Progenitor cell of endocrine pancreas (in vitro differentiated cells): ENCODE results near the gene VSTM2B. TPM values are rescaled to one million over a fixed set of nuclear protein-coding genes. Genes with fewer than 3 reads are reported as not detected.

Experiments used
- DNase-seq: peaks from one replicate; pipeline ENCODE4 v3.0.0; 2021; ENCODE audit warnings: low spot score; ENCODE audit not compliant: unreplicated experiment
- H3K27ac Mint-ChIP-seq: 2 replicates; pipeline ENCODE4 v1.8.0; 2021; ENCODE audit warnings: mild to moderate bottlenecking, moderate library complexity, mixed read lengths
- H3K27me3 Mint-ChIP-seq: 2 replicates; pipeline ENCODE4 v1.8.0; 2021; ENCODE audit warnings: mixed read lengths
- H3K36me3 Mint-ChIP-seq: 2 replicates; pipeline ENCODE4 v1.8.0; 2022; ENCODE audit warnings: mixed read lengths; ENCODE audit not compliant: insufficient read depth
- H3K4me1 Mint-ChIP-seq: 2 replicates; pipeline ENCODE4 v1.8.0; 2021; ENCODE audit warnings: low read depth, mixed read lengths
- H3K4me3 Mint-ChIP-seq: 2 replicates; pipeline ENCODE4 v1.8.0; 2021; ENCODE audit warnings: low read depth, mild to moderate bottlenecking, moderate library complexity, mixed read lengths
- H3K9me3 Mint-ChIP-seq: 2 replicates; pipeline ENCODE4 v1.8.0; 2021; ENCODE audit warnings: low read depth, mixed read lengths
- total RNA-seq: library from RNA; stranded (reverse); gene quantifications from 2 replicates; pipeline ENCODE4 v1.2.1, GENCODE V29; 2021
- TF ChIP-seq, protein P1 (sequence below): fragments of 200-600 bp; sonication (generic); IDR thresholded peaks from one replicate; pipeline ENCODE4 v1.5.0; 2021; ENCODE audit warnings: antibody characterized with exemption, mild to moderate bottlenecking; ENCODE audit not compliant: unreplicated experiment

VSTM2B gene
- total RNA-seq, 1 donor from 2014 or later: not detected

DNA sequence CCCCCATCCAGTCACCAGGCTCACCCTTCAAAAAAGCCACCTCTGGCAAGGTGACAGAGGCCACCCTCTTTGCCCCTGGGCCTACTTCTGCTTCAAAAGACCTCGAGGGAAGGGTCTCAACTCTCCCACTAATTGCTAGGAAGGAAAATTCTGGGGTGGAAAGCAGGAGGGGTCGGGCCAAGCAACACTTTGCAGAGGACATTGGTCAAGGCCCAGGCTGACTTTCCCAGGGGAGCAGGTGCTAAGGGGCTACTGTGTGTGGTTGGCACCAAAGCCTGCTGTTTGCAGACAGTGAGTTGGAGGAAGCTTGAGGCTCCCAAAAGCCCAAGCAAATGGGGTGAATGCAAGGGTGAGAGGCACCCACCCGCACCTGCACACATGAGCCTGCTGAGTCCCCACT is 28.6 kb upstream of the VSTM2B start:
- Mint-ChIP-seq H3K9me3 (no peaks in the 10 kb centered on the region), H3K36me3 (no peaks in the 10 kb centered on the region), H3K27me3 (peaks cover 31% of the 10 kb centered on the region), H3K27ac (no peak overlapping the region), H3K4me3 (no peak overlapping the region), H3K4me1 (no peaks in the 10 kb centered on the region)
- TF ChIP-seq, protein P1, sequence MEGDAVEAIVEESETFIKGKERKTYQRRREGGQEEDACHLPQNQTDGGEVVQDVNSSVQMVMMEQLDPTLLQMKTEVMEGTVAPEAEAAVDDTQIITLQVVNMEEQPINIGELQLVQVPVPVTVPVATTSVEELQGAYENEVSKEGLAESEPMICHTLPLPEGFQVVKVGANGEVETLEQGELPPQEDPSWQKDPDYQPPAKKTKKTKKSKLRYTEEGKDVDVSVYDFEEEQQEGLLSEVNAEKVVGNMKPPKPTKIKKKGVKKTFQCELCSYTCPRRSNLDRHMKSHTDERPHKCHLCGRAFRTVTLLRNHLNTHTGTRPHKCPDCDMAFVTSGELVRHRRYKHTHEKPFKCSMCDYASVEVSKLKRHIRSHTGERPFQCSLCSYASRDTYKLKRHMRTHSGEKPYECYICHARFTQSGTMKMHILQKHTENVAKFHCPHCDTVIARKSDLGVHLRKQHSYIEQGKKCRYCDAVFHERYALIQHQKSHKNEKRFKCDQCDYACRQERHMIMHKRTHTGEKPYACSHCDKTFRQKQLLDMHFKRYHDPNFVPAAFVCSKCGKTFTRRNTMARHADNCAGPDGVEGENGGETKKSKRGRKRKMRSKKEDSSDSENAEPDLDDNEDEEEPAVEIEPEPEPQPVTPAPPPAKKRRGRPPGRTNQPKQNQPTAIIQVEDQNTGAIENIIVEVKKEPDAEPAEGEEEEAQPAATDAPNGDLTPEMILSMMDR: no peak
- DNase-seq: no peak

DNA sequence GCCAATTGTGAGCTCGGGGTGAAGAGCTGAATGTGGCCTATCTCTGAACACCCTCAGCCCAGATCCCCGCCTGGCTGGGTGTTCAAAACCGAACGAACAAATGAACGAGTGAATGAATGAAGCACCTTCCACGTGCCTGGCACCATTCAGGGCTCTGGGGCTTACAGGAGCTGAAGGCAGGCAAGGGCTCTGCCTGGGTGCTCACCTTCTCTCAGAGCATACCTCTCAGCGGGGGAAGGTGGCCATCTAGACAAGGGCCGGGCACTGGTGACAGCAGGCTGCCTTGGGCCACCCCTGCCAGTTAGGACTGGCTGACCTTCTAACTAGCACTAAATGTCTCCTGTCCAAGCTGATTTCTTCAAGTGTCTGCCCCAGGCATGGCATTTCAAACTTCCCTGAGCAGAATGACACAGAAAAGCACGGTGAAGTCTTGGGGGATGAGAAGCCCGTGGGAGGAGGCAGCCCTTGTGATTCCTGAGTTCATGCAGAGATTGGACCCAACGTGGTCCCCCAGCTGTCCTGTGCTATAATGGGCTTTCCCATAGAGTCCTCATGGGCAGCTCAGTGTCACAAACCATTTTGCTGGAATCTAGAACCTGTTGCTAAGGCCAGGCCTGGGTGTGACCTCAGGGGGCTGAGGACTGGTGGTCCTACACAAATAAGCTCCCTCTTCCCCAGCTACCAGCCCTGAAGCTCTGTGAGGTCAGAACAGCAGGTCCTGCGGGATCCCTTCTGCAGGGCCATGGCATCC is 27.9 kb upstream of the VSTM2B start:
- TF ChIP-seq, protein P1: no peak
- Mint-ChIP-seq H3K36me3 (no peaks in the 10 kb centered on the region), H3K27ac (no peak overlapping the region), H3K4me1 (no peaks in the 10 kb centered on the region), H3K27me3 (peaks cover 28% of the 10 kb centered on the region), H3K9me3 (no peaks in the 10 kb centered on the region), H3K4me3 (no peak overlapping the region)
- no peak for DNase-seq

DNA sequence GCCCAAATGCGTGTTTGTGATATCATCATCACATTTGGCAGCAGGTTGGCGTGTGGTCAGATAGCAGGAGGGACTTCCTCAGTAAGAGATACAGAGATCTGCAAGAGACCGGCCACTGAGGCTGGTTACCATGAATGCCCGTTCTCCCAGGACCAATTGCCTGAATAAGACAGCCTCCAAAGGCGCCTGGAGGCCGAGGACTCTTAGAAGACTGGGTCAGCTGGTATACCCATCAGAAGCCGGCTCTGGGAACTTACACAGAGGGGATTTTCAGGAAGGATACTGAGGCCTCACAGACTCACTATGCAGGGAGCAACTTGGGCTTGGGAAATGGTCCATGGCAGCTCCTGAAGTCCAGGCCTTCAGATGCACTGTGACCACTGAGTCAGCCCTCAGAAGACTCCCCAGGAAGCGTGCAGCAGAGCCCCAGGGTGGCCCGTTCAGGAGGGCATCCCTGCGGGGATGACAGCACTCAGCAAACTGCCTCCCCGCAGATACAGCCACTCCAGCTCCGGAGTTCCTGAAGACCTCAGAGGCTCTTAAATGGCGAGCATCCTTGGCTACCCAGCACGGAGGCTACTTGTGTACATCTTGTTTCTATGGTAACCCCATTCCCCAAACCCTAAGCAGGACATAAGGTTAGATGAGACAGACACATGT is 26.4 kb upstream of the VSTM2B start:
- TF ChIP-seq, protein P1: no peak
- no peak overlapping the region for H3K27ac Mint-ChIP-seq
- no peak for DNase-seq
- no peak overlapping the region for H3K4me3 Mint-ChIP-seq
- no peaks in the 10 kb centered on the region for H3K9me3 Mint-ChIP-seq
- H3K36me3 Mint-ChIP-seq: no peaks in the 10 kb centered on the region
- H3K4me1 Mint-ChIP-seq: no peaks in the 10 kb centered on the region
- peaks cover 23% of the 10 kb centered on the region for H3K27me3 Mint-ChIP-seq

DNA sequence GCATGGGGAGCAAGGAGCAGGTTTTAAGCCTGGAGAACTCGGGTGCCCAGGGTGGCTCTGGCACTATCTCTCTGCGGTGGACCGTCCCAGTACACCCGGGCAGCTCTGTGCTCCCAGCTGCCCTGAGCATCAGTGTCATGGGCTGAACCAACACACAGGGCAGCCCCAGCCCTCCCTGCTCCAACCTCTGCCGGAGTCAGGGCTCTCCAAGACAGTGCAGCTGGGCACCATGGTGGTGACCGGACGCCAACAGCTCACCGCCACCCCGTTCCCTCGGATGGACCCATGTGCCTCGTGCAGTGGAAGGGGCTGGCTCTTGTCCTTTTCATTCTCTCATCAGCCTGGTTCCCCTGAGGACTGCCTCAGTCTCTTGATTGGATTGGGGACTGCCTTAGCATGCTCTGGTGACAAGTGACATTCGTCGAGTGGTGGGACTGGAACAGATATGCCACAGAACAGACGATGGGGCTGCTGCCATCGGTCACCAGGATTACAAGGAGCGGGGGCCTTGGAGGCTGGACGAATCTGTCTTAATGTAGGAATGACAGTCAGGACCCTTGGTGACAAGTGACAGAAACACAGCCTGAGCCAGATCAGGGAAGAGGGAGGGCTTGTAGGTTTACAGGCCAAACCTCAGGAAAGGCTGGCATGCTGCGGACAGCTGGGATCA is 25.7 kb upstream of the VSTM2B start:
- no peak overlapping the region for H3K4me3 Mint-ChIP-seq
- H3K27me3 Mint-ChIP-seq: peaks cover 23% of the 10 kb centered on the region
- no peaks in the 10 kb centered on the region for H3K36me3 Mint-ChIP-seq
- no peak for DNase-seq
- no peaks in the 10 kb centered on the region for H3K4me1 Mint-ChIP-seq
- no peak overlapping the region for H3K27ac Mint-ChIP-seq
- TF ChIP-seq, protein P1: no peak
- H3K9me3 Mint-ChIP-seq: no peaks in the 10 kb centered on the region

DNA sequence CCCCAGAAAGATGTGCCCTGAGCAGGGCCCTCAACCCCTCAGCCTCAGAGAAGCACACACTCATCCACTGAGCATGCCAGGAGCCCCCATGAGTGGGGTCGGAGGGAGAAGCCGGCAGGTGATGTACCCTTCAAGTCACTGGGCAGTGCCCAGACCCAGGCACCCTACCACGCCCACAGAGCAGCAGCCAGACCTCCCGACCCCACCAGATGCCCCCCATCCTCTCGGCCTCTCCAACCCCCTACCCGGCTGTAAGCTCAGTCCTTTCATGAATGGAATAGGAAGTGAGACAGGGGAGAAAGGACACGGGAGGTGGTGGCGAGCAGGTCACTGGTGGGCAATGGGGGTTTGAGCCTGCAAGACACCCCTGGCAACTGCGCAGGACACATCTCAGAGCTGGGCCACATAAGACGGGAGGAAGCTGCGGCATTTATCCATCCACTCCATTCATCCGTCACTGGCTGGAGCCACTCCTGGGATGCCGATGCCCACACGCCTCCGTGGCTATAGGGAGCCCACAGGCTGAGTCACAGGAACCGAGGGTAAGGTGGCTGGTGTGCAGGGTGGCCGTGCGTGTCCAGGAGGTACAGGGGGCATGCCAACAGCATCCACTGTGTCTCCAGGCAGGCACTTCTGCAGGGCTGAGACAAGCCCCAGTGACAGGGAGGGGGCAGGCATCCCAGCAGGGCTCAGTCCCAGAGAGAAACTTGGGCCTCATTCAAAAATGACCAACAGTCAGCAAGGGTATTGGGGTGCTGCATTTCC is 23.8 kb upstream of the VSTM2B start:
- Mint-ChIP-seq H3K27ac (no peak overlapping the region), H3K4me1 (no peaks in the 10 kb centered on the region), H3K27me3 (peaks cover 20% of the 10 kb centered on the region), H3K4me3 (no peak overlapping the region), H3K9me3 (no peaks in the 10 kb centered on the region), H3K36me3 (no peaks in the 10 kb centered on the region)
- DNase-seq: no peak
- TF ChIP-seq, protein P1: no peak
